ENCODE results near the gene ASIC4.

Gene ASIC4

GRCh38 chr2:219516888-219517287 is 2.6 kb downstream of the ASIC4 start:
- TF ChIP-seq CTCF (IDR thresholded peaks at IDR 0.05; ENCODE audit: insufficient read depth, missing control alignments), result no peak
- DNase-seq (ENCODE audit: insufficient read length, low spot score), result no peak
- no peak for FAIRE-seq

DNA sequence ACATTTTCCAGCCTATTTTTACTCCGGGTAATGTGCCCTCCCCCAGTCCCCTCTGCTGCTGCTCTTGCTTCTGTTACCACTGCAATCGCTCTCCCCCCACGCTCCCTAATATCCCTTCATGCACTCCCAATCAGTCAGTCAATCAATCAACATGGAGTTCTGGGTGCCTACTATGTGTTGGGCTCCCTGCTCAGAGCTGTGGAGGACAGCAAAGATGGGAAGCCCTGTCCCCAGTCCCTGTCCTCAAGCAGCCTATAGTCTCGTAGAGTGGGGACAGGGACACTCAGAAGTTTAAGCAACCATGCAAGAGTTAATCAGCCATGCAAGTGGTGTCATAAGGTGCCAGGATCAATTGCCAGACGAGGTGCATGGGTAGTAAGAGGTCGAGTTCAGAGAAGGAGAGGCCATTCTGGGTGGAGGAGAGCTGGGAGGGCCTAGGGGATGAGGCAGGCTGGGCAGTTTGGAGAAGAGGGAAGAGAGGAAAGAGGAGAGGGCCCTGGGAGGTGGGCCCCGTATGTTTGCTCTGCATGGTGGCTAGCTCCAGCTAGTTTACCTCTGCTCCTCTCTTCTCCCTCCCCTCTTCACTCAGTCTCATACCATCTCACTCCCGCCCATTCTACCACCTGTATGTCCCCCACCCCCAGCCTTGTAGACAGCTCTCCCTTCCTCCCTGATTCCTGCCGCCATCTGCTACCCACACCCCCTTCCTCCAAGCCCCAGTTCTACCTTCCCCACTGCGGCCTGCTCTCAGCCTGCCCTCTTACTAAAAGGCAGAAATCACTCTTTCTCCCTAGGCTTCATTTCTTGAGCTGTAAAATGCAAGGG is 3.9 kb downstream of the ASIC4 start:
- no peak for TF ChIP-seq CTCF (IDR thresholded peaks at IDR 0.05; ENCODE audit: insufficient read depth, missing control alignments)
- FAIRE-seq (no peak), DNase-seq (ENCODE audit: insufficient read length, low spot score) (no peak)

DNA sequence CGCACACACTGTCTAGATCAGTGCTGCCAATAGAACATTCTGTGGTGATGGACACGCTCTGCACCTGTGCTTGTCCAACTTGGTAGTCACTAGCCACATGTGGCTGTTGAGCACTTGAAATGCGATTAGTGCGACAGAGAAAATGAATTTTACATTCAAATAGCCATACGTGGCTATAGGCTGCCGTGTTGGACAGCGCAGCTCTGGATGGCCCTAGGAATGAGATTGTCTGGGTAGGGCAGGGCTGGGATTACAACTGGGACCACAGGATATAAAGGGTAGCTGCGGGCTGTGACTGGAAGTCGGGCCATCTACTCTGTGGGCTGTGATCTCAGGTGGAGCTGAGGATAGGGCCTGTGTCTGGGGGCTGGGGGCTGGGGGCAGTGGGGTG is 5.2 kb downstream of the ASIC4 start:
- TF ChIP-seq CTCF (IDR thresholded peaks at IDR 0.05; ENCODE audit: insufficient read depth, missing control alignments), result no peak
- DNase-seq (ENCODE audit: insufficient read length, low spot score), result no peak
- FAIRE-seq, result no peak

- TF ChIP-seq CTCF (IDR thresholded peaks at IDR 0.05; ENCODE audit: insufficient read depth, missing control alignments), result no peak
- DNase-seq (ENCODE audit: insufficient read length, low spot score) (no peak), FAIRE-seq (no peak)
Observed at GRCh38 chr2:219520079-219520478, 5.8 kb downstream of the ASIC4 start.

DNA sequence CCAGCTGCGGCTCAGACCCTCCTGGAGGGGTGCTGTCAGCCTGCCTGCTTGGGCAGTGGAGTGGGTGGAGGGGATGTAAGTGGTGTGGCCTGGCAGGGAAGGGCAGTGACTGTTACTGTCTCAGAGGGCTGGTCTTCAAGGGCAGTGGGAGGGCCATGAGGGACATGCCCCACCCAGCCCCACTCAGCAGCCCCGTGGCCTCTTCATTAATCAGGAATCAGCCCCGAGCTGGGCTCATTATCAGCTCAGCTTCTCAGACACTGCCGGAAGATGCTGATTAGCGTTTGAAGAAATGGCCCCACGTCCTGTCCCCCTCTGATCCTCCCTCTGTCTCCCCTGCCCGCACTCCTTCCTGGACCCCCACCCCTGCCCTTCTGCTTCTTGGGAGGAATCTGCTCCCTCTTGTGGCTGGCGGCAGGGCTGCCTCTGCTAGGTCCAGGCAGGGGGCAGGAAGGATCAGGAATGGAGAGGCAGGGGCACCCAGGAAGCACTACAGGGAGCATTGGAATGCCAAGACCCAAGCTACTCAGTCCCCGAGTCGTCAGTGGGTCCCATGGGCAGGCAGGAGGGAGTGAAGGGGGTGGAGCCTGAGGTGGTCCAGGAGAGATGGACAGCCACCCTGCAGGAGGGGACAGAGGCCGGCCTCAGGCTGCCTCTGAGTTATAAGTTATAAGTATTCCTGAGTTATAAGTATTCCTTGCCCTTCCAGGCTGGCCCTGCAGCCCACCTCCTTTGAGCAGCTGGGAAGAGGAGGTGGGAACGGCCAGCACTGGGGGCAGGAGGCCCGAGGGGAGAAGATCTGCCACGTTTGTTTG is 7.0 kb downstream of the ASIC4 start:
- FAIRE-seq, result no peak
- peak; percentile 91 for TF ChIP-seq CTCF (IDR thresholded peaks at IDR 0.05; ENCODE audit: insufficient read depth, missing control alignments)

DNA sequence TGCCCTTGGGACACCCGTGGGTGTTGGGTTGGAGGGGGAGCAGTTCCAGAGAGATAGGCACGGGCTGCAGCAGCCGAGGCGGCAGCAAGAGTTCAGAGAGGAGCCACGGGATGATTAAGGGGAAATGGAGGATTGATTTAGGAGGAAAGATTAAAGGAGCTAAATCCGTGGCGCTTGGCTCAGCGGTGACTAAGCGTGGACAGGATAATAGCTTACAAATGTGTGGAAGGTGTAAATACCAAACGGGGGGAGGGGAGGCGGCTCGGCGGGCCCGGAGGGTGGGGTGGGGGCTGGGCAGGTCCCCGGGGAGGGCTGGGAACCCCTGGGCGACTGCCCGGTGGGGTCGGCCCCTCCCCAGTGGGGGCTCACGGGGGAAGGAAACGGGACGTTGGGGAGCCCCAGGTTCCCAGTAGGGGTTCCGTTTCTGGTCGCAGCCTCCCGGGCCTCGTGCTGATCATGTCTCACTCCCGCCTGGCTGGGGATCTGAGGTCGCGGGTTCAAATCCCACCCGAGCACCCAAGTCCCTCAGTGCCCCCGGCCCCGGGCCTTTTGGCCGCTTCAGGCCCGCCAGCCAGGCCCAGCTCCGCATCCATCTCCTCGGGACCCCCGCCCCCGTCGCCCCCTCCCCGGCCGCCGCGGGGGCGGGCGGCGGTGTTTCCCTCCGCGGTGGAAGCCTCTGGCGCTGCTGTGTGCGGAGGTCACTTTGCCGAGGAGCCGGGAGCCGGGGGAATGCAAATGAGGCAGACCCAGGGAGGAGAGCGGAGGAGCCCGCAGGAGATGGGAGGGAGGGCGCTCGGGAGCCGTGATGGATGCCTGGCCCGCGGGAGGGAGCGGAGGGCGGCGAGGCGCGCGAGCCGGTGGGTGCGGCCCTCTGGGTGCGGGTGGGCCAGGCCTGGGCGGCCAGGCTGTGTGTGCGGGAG is 8.1 kb downstream of the ASIC4 start:
- FAIRE-seq (peak; percentile 44), DNase-seq (ENCODE audit: insufficient read length, low spot score) (peak; percentile 78)
- TF ChIP-seq CTCF (IDR thresholded peaks at IDR 0.05; ENCODE audit: insufficient read depth, missing control alignments), result no peak

More for the DNA sequence above, 7.0 kb downstream of the ASIC4 start:
- peak; percentile 96 for DNase-seq (ENCODE audit: insufficient read length, low spot score)
